HCT116 (cell line): ENCODE data around the gene PLSCR4. TPM values are rescaled to one million over a fixed set of nuclear protein-coding genes. Genes with fewer than 3 reads are reported as not detected.

Source experiments
- ATAC-seq: fragments of 200-7000 bp; cut with Tn5 transposase; 2 replicates; pipeline ENCODE4 v1.9.1; 2020; ENCODE audit warnings: mild to moderate bottlenecking, moderate library complexity
- BruUV-seq: library from RNA; stranded (reverse); fragments of 400-500 nt; replicated peaks from 2 replicates; lab custom pipeline; 2021; lab: Mats Ljungman, UMichigan
- CTCF ChIA-PET: fragments of 300-600 bp; sonication (Branson Sonifier 250); formaldehyde crosslinking; loops from one replicate; lab custom pipeline; 2021; ENCODE audit warnings: antibody characterized with exemption; lab: Charles Lee
- POLR2A ChIA-PET: fragments of 300-600, 350-600 bp; sonication (Branson Sonifier 250); formaldehyde crosslinking; loops from one replicate; lab custom pipeline; 2021; ENCODE audit warnings: antibody characterized with exemption; lab: Charles Lee
- RAD21 ChIA-PET, 2 experiments: fragments of 300-600 bp; sonication (Branson Sonifier 250); formaldehyde crosslinking; loops; one replicate each; lab custom pipeline; 2023; ENCODE audit warnings: low total read pairs in 2 of 2; ENCODE audit not compliant: uncharacterized antibody in 2 of 2, unreplicated experiment in 2 of 2, low non-redundant PET in 1 of 2; lab: Charles Lee
- DNase-seq: peaks from one replicate; pipeline ENCODE4 v3.0.0-alpha.2; 2010; ENCODE audit warnings: low read depth, low spot score
- H2AFZ ChIP-seq: fragments of 200-600 bp; shearing (Covaris generic), sonication (generic); 2 replicates; pipeline ENCODE4 v1.6.1; 2017; ENCODE audit warnings: low read depth, mixed run types, mixed read lengths, antibody characterized with exemption, low read length; ENCODE audit not compliant: poor library complexity, severe bottlenecking
- H3K27ac ChIP-seq: 2 replicates; pipeline ENCODE4 v1.5.1; 2012; ENCODE audit warnings: low read depth, low read length
- H3K27me3 ChIP-seq: fragments of 200-600 bp; sonication (generic); 2 replicates; pipeline ENCODE4 v1.6.1; 2016; ENCODE audit warnings: mixed run types, low read length, mixed read lengths; ENCODE audit not compliant: insufficient read depth
- H3K36me3 ChIP-seq, 2 experiments: fragments of 200-500 bp in 1 of 2; fragments of 200-600 bp in 1 of 2; sonication (Bioruptor generic) in 1 of 2; sonication (generic) in 1 of 2; 2 replicates each; pipeline versions ENCODE4 v1.5.1 to v1.6.1; 2014 to 2016; ENCODE audit warnings: low read length in 2 of 2, inconsistent platforms in 1 of 2, mixed read lengths in 1 of 2, mixed run types in 1 of 2; ENCODE audit not compliant: insufficient read depth in 2 of 2, control insufficient read depth in 1 of 2
- H3K4me1 ChIP-seq, 2 experiments: fragments of 200-600 bp in 1 of 2; sonication (generic) in 1 of 2; 2 replicates each; pipeline versions ENCODE4 v1.5.1 to v1.6.1; 2012 to 2017; ENCODE audit warnings: low read length in 2 of 2, inconsistent platforms in 1 of 2, mild to moderate bottlenecking in 1 of 2, mixed read lengths in 1 of 2, mixed run types in 1 of 2, moderate library complexity in 1 of 2; ENCODE audit not compliant: insufficient read depth in 2 of 2, control insufficient read depth in 1 of 2
- H3K4me2 ChIP-seq: fragments of 200-600 bp; sonication (generic); 2 replicates; pipeline ENCODE4 v1.6.1; 2017; ENCODE audit warnings: mixed run types, low read length, mixed read lengths
- H3K4me3 ChIP-seq, 2 experiments: fragments of 200-600 bp in 1 of 2; sonication (generic) in 1 of 2; replicated peaks in 1 of 2; 2 replicates each; pipeline ENCODE4 v1.5.1; 2011 to 2016; ENCODE audit warnings: low read length in 2 of 2, control low read depth in 1 of 2, low read depth in 1 of 2, mild to moderate bottlenecking in 1 of 2, mixed read lengths in 1 of 2, mixed run types in 1 of 2
- H3K79me2 ChIP-seq: fragments of 200-600 bp; sonication (generic); 2 replicates; pipeline ENCODE4 v1.6.1; 2017; ENCODE audit warnings: mild to moderate bottlenecking, mixed run types, low read length, moderate library complexity, mixed read lengths; ENCODE audit not compliant: insufficient read depth
- H3K9ac ChIP-seq: fragments of 200-600 bp; sonication (generic); 2 replicates; pipeline ENCODE4 v1.6.1; 2016; ENCODE audit warnings: low read length, mixed read lengths
- H3K9me2 ChIP-seq: fragments of 200-600 bp; sonication (generic), shearing (Covaris generic); 2 replicates; pipeline ENCODE4 v1.6.1; 2017; ENCODE audit warnings: mixed run types, mild to moderate bottlenecking, moderate library complexity; ENCODE audit not compliant: insufficient read depth
- H3K9me3 ChIP-seq, 2 experiments: fragments of 200-500 bp in 1 of 2; fragments of 200-600 bp in 1 of 2; sonication (Bioruptor generic) in 1 of 2; sonication (generic) in 1 of 2; 2 replicates each; pipeline ENCODE4 v1.6.1; 2014 to 2017; ENCODE audit warnings: low read length in 2 of 2, mixed read lengths in 2 of 2, inconsistent platforms in 1 of 2, low read depth in 1 of 2, mild to moderate bottlenecking in 1 of 2, mixed run types in 1 of 2, moderate library complexity in 1 of 2; ENCODE audit not compliant: control insufficient read depth in 1 of 2, insufficient read depth in 1 of 2
- H4K20me1 ChIP-seq: fragments of 200-600 bp; sonication (generic), shearing (Covaris generic); 2 replicates; pipeline ENCODE4 v1.6.1; 2017; ENCODE audit warnings: mixed run types, mild to moderate bottlenecking, moderate library complexity; ENCODE audit not compliant: insufficient read depth
- CBX3 ChIP-seq: IDR thresholded peaks from 2 replicates; pipeline ENCODE4 v1.6.1; 2012; ENCODE audit warnings: low read depth
- CTCF ChIP-seq, 3 experiments: fragments of 200-600 bp in 1 of 3; sonication (generic) in 1 of 3; IDR thresholded peaks in 2 of 3; conservative IDR thresholded peaks in 1 of 3; 2 replicates each; pipeline ENCODE4 v1.5.1; 2012 to 2017; ENCODE audit warnings: low read depth in 2 of 3, low read length in 2 of 3, antibody characterized with exemption in 1 of 3, borderline replicate concordance in 1 of 3, control low read depth in 1 of 3, mild to moderate bottlenecking in 1 of 3, mixed read lengths in 1 of 3, mixed run types in 1 of 3, moderate library complexity in 1 of 3; ENCODE audit not compliant: insufficient read depth in 1 of 3
- EGR1 ChIP-seq: IDR thresholded peaks from 2 replicates; pipeline ENCODE4 v1.6.1; 2012; ENCODE audit warnings: low read depth
- ELF1 ChIP-seq: IDR thresholded peaks from 2 replicates; pipeline ENCODE4 v1.6.1; 2012; ENCODE audit warnings: low read depth, borderline replicate concordance
- EZH2phosphoT487 ChIP-seq: fragments of 200-600 bp; IDR thresholded peaks from 2 replicates; pipeline ENCODE4 v1.6.1; 2018; ENCODE audit warnings: antibody characterized with exemption, borderline replicate concordance
- FOSL1 ChIP-seq: IDR thresholded peaks from 2 replicates; pipeline ENCODE4 v1.6.1; 2012; ENCODE audit warnings: low read depth
- JUND ChIP-seq: IDR thresholded peaks from 2 replicates; pipeline ENCODE4 v1.6.1; 2012
- POLR2A ChIP-seq: IDR thresholded peaks from 2 replicates; pipeline ENCODE4 v1.7.0; 2011; ENCODE audit warnings: borderline replicate concordance; ENCODE audit not compliant: insufficient read depth, insufficient read length; ENCODE audit errors: extremely low read depth
- POLR2AphosphoS5 ChIP-seq: IDR thresholded peaks from 2 replicates; pipeline ENCODE4 v1.6.1; 2011; ENCODE audit warnings: mild to moderate bottlenecking, low read depth, low read length, moderate library complexity
- RAD21 ChIP-seq: IDR thresholded peaks from 2 replicates; pipeline ENCODE4 v1.6.1; 2012; ENCODE audit warnings: low read depth, mild to moderate bottlenecking
- REST ChIP-seq: IDR thresholded peaks from 2 replicates; pipeline ENCODE4 v1.6.1; 2012; ENCODE audit warnings: low read depth
- SIN3A ChIP-seq: IDR thresholded peaks from 2 replicates; pipeline ENCODE4 v1.6.1; 2012; ENCODE audit warnings: low read depth
- SP1 ChIP-seq: IDR thresholded peaks from 2 replicates; pipeline ENCODE4 v1.6.1; 2012; ENCODE audit warnings: low read depth
- SRF ChIP-seq: IDR thresholded peaks from 2 replicates; pipeline ENCODE4 v1.6.1; 2012; ENCODE audit warnings: low read depth
- TCF7L2 ChIP-seq: IDR thresholded peaks from 2 replicates; pipeline ENCODE4 v1.7.0; 2011; ENCODE audit warnings: borderline replicate concordance, inconsistent platforms; ENCODE audit not compliant: insufficient read depth, insufficient read length; ENCODE audit errors: extremely low read depth
- ZBTB33 ChIP-seq: IDR thresholded peaks from 2 replicates; pipeline ENCODE4 v1.6.1; 2011; ENCODE audit warnings: mild to moderate bottlenecking, low read length, moderate library complexity; ENCODE audit not compliant: insufficient replicate concordance; ENCODE audit errors: extremely low read depth
- ZFX ChIP-seq: fragments of 450-650 bp; IDR thresholded peaks from 2 replicates; pipeline ENCODE4 v1.6.1; 2017
- ZNF274 ChIP-seq: fragments of 200-500 bp; sonication (Bioruptor generic); IDR thresholded peaks from 2 replicates; pipeline ENCODE4 v1.6.1; 2014; ENCODE audit warnings: mild to moderate bottlenecking, low read depth, low read length, inconsistent platforms
- intact Hi-C: fragments of 100-400 bp; cut with micrococcal nuclease; formaldehyde crosslinking; loops from 2 replicates; pipeline ENCODE4 v1.10.0; 2022
- total RNA-seq: library from RNA; stranded (reverse); gene quantifications from one replicate; pipeline ENCODE4 v1.2.1, GENCODE V29; 2021; ENCODE audit not compliant: unreplicated experiment
- TF ChIP-seq, protein P1 (sequence below): IDR thresholded peaks from 2 replicates; pipeline ENCODE4 v1.6.1; 2012
- TF ChIP-seq, protein P2 (sequence below): IDR thresholded peaks from 2 replicates; pipeline ENCODE4 v1.6.1; 2012

The PLSCR4 gene
- total RNA-seq, 1 experiment from 2014 or later, result 4.1 TPM

DNA sequence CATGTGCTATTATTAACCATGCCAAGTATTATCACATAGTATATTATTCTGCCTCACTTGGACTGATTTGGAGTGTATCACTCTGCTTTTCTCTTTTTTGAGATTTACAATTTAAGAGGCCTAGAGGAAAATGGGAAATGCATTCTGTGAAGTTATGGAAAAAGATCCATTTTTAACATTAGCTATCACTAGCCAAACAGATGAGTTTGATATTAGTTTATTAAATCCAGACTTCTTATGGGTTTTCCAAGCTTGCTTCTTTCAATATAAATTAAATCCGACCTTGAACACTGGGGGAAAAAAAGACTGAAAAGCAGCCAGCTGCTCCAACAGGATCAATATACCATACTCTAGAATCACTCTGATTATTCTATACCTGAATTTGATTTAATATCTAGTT lies 59.9 kb downstream of the PLSCR4 start:
- BruUV-seq, result no TSS peak
- CTCF ChIA-PET, result interaction anchor here (4.8 to 5.1 kb wide), 3 partner anchors 127 to 386 kb away, joined by 63 to 141 read pairs (median 109); no protein-coding TSS in a partner anchor
- H3K27ac ChIP-seq, result no peak overlapping the region
- no peak for TF ChIP-seq ZBTB33
- no peak for TF ChIP-seq JUND
- no peak for TF ChIP-seq TCF7L2
- no peak for TF ChIP-seq CBX3
- no peak for TF ChIP-seq ELF1
- no peak for TF ChIP-seq CTCF (IDR thresholded peaks at IDR 0.05 in 2 of 3, conservative IDR thresholded peaks at IDR 0.05 in 1 of 3; ENCODE audit: borderline replicate concordance in 1 of 3, insufficient read depth in 1 of 3, low read depth in 2 of 3, low read length in 2 of 3)
- TF ChIP-seq FOSL1, result no peak
- no peak for TF ChIP-seq ZNF274
- no peak for TF ChIP-seq SP1
- TF ChIP-seq SRF, result no peak
- no peak for TF ChIP-seq EGR1
- no peak for TF ChIP-seq POLR2A
- TF ChIP-seq, protein P1, sequence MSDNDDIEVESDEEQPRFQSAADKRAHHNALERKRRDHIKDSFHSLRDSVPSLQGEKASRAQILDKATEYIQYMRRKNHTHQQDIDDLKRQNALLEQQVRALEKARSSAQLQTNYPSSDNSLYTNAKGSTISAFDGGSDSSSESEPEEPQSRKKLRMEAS, result no peak
- TF ChIP-seq REST, result no peak
- TF ChIP-seq RAD21, result no peak
- TF ChIP-seq POLR2AphosphoS5, result no peak
- no peak for TF ChIP-seq ZFX
- TF ChIP-seq SIN3A, result no peak
- TF ChIP-seq EZH2phosphoT487, result no peak
- TF ChIP-seq, protein P2, sequence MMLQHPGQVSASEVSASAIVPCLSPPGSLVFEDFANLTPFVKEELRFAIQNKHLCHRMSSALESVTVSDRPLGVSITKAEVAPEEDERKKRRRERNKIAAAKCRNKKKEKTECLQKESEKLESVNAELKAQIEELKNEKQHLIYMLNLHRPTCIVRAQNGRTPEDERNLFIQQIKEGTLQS, result no peak
- TF ChIP-seq, all 23 proteins: peak for 0
- Histone ChIP-seq H3K4me1 (peaks cover 0 to 3% of the 10 kb centered on the region in 2 experiments; a peak in 1 of 4 replicates), H3K4me2 (no peak overlapping the region), H3K4me3 (no peak overlapping the region), H3K79me2 (no peaks in the 10 kb centered on the region), H3K9me2 (no peaks in the 10 kb centered on the region), H3K9me3 (no peaks in the 10 kb centered on the region), H3K36me3 (no peaks in the 10 kb centered on the region), H4K20me1 (no peaks in the 10 kb centered on the region), H3K9ac (no peak overlapping the region), H3K27me3 (no peaks in the 10 kb centered on the region), H2AFZ (no peak overlapping the region)
- POLR2A ChIA-PET, result no interaction called here
- intact Hi-C loops, result no loop called here
- ATAC-seq (no peak), DNase-seq (no peak)
- RAD21 ChIA-PET, result no interaction called here
